ENCODE results near the gene PRKG1.

The PRKG1 gene

GRCh38 chr10:51357170-51357569 lies 282.9 kb downstream of the PRKG1 start:
- Histone ChIP-seq H3K9ac (ENCODE audit: low read depth, low read length) (no peak overlapping the region), H3K36me3 (ENCODE audit: insufficient read depth, low read length) (no peaks in the 10 kb centered on the region), H3K4me2 (ENCODE audit: insufficient read depth, low read length) (no peak overlapping the region), H3K79me2 (ENCODE audit: insufficient read depth, low read length) (no peaks in the 10 kb centered on the region), H4K20me1 (ENCODE audit: insufficient read depth, low read length) (no peaks in the 10 kb centered on the region), H2AFZ (ENCODE audit: low read depth, low read length) (no peak overlapping the region), H3K27ac (ENCODE audit: low read length) (no peak overlapping the region), H3K27me3 (ENCODE audit: insufficient read depth, low read length, poor library complexity) (no peaks in the 10 kb centered on the region), H3K4me3 (ENCODE audit: low read depth in 1 of 2, low read length in 2 of 2) (no peak overlapping the region), H3K9me3 (ENCODE audit: insufficient read depth, low read length, severe bottlenecking) (no peaks in the 10 kb centered on the region), H3K4me1 (ENCODE audit: insufficient read depth, low read length) (no peaks in the 10 kb centered on the region)
- TF ChIP-seq EZH2 (IDR thresholded peaks at IDR 0.05; ENCODE audit: borderline replicate concordance, low read depth, low read length, severe bottlenecking) (no peak), CTCF (IDR thresholded peaks at IDR 0.05; ENCODE audit: borderline replicate concordance, extremely low read depth, low read length, poor library complexity, severe bottlenecking) (no peak)
- no peak for DNase-seq
- ATAC-seq (ENCODE audit: insufficient read depth, low read depth), result no peak

- Histone ChIP-seq H3K9me3 (ENCODE audit: insufficient read depth, low read length, severe bottlenecking) (no peaks in the 10 kb centered on the region), H3K79me2 (ENCODE audit: insufficient read depth, low read length) (no peaks in the 10 kb centered on the region), H3K27me3 (ENCODE audit: insufficient read depth, low read length, poor library complexity) (no peaks in the 10 kb centered on the region), H3K36me3 (ENCODE audit: insufficient read depth, low read length) (no peaks in the 10 kb centered on the region), H3K4me2 (ENCODE audit: insufficient read depth, low read length) (no peak overlapping the region), H4K20me1 (ENCODE audit: insufficient read depth, low read length) (no peaks in the 10 kb centered on the region), H3K27ac (ENCODE audit: low read length) (no peak overlapping the region), H2AFZ (ENCODE audit: low read depth, low read length) (no peak overlapping the region), H3K4me1 (ENCODE audit: insufficient read depth, low read length) (no peaks in the 10 kb centered on the region), H3K9ac (ENCODE audit: low read depth, low read length) (no peak overlapping the region), H3K4me3 (ENCODE audit: low read depth in 1 of 2, low read length in 2 of 2) (no peak overlapping the region)
- DNase-seq, result no peak
- no peak for ATAC-seq (ENCODE audit: insufficient read depth, low read depth)
- TF ChIP-seq EZH2 (IDR thresholded peaks at IDR 0.05; ENCODE audit: borderline replicate concordance, low read depth, low read length, severe bottlenecking) (no peak), CTCF (IDR thresholded peaks at IDR 0.05; ENCODE audit: borderline replicate concordance, extremely low read depth, low read length, poor library complexity, severe bottlenecking) (no peak)
Observed at GRCh38 chr10:51358227-51358626, 283.9 kb downstream of the PRKG1 start.

GRCh38 chr10:51363415-51363814 lies 289.1 kb downstream of the PRKG1 start:
- DNase-seq (no peak), ATAC-seq (ENCODE audit: insufficient read depth, low read depth) (no peak)
- no peak for TF ChIP-seq EZH2 (IDR thresholded peaks at IDR 0.05; ENCODE audit: borderline replicate concordance, low read depth, low read length, severe bottlenecking)
- TF ChIP-seq CTCF (IDR thresholded peaks at IDR 0.05; ENCODE audit: borderline replicate concordance, extremely low read depth, low read length, poor library complexity, severe bottlenecking), result no peak
- no peaks in the 10 kb centered on the region for H4K20me1 ChIP-seq (ENCODE audit: insufficient read depth, low read length)
- no peaks in the 10 kb centered on the region for H3K9me3 ChIP-seq (ENCODE audit: insufficient read depth, low read length, severe bottlenecking)
- no peaks in the 10 kb centered on the region for H3K4me1 ChIP-seq (ENCODE audit: insufficient read depth, low read length)
- no peak overlapping the region for H2AFZ ChIP-seq (ENCODE audit: low read depth, low read length)
- no peak overlapping the region for H3K9ac ChIP-seq (ENCODE audit: low read depth, low read length)
- no peaks in the 10 kb centered on the region for H3K36me3 ChIP-seq (ENCODE audit: insufficient read depth, low read length)
- H3K4me3 ChIP-seq (ENCODE audit: low read depth in 1 of 2, low read length in 2 of 2), result no peak overlapping the region
- no peaks in the 10 kb centered on the region for H3K27me3 ChIP-seq (ENCODE audit: insufficient read depth, low read length, poor library complexity)
- no peak overlapping the region for H3K27ac ChIP-seq (ENCODE audit: low read length)
- no peak overlapping the region for H3K4me2 ChIP-seq (ENCODE audit: insufficient read depth, low read length)
- H3K79me2 ChIP-seq (ENCODE audit: insufficient read depth, low read length), result no peaks in the 10 kb centered on the region

DNA sequence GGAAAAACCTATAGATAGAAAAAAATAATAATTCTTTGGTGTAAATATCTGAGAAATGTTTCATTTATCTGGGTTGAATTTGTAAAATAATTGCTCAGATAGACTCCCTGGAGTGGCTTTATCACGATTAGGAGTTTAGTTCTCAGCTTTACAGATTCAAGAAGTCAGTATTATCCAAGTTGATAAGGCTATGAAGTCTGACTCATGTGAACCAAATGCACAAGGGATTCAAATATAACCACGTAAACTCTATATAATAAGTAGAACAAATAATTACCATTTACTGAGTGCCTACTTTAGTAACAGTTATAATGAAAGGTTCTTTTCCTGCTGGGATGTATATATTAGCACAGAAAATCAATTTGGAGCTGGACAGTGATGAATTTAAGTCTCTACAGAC lies 290.4 kb downstream of the PRKG1 start:
- H4K20me1 ChIP-seq (ENCODE audit: insufficient read depth, low read length), result no peaks in the 10 kb centered on the region
- DNase-seq (no peak), ATAC-seq (ENCODE audit: insufficient read depth, low read depth) (no peak)
- no peaks in the 10 kb centered on the region for H3K27me3 ChIP-seq (ENCODE audit: insufficient read depth, low read length, poor library complexity)
- H3K27ac ChIP-seq (ENCODE audit: low read length), result no peak overlapping the region
- no peaks in the 10 kb centered on the region for H3K4me1 ChIP-seq (ENCODE audit: insufficient read depth, low read length)
- no peaks in the 10 kb centered on the region for H3K9me3 ChIP-seq (ENCODE audit: insufficient read depth, low read length, severe bottlenecking)
- no peak overlapping the region for H2AFZ ChIP-seq (ENCODE audit: low read depth, low read length)
- TF ChIP-seq EZH2 (IDR thresholded peaks at IDR 0.05; ENCODE audit: borderline replicate concordance, low read depth, low read length, severe bottlenecking) (no peak), CTCF (IDR thresholded peaks at IDR 0.05; ENCODE audit: borderline replicate concordance, extremely low read depth, low read length, poor library complexity, severe bottlenecking) (no peak)
- H3K9ac ChIP-seq (ENCODE audit: low read depth, low read length), result no peak overlapping the region
- H3K79me2 ChIP-seq (ENCODE audit: insufficient read depth, low read length), result no peaks in the 10 kb centered on the region
- no peaks in the 10 kb centered on the region for H3K36me3 ChIP-seq (ENCODE audit: insufficient read depth, low read length)
- no peak overlapping the region for H3K4me3 ChIP-seq (ENCODE audit: low read depth in 1 of 2, low read length in 2 of 2)
- no peak overlapping the region for H3K4me2 ChIP-seq (ENCODE audit: insufficient read depth, low read length)
